Fibroblast of upper back skin (primary cell): ENCODE data around the gene TGFB1I1.
"Not testable (repeated sequence)": the region's sequence is repeated elsewhere in the genome, so short reads cannot be mapped to it uniquely, and the experiment has no call there.

Experiments
- DNase-seq: peaks from one replicate; pipeline ENCODE4 v3.0.0-alpha.2; 2013

The TGFB1I1 gene

GRCh38 chr16:31471875-31472708 is at the start of gene TGFB1I1:
Gene TGFB1I1, plus strand, starts transcription at chr16:31472152. Its CDS starts 37 bp downstream, at chr16:31472189.
- peak; percentile 92 for DNase-seq

- no peak for DNase-seq
Measured at GRCh38 chr16:31423241-31423640, 48.7 kb upstream of the TGFB1I1 start.

- no peak for DNase-seq
Measured at GRCh38 chr16:31423801-31424200, 48.2 kb upstream of the TGFB1I1 start.

DNA sequence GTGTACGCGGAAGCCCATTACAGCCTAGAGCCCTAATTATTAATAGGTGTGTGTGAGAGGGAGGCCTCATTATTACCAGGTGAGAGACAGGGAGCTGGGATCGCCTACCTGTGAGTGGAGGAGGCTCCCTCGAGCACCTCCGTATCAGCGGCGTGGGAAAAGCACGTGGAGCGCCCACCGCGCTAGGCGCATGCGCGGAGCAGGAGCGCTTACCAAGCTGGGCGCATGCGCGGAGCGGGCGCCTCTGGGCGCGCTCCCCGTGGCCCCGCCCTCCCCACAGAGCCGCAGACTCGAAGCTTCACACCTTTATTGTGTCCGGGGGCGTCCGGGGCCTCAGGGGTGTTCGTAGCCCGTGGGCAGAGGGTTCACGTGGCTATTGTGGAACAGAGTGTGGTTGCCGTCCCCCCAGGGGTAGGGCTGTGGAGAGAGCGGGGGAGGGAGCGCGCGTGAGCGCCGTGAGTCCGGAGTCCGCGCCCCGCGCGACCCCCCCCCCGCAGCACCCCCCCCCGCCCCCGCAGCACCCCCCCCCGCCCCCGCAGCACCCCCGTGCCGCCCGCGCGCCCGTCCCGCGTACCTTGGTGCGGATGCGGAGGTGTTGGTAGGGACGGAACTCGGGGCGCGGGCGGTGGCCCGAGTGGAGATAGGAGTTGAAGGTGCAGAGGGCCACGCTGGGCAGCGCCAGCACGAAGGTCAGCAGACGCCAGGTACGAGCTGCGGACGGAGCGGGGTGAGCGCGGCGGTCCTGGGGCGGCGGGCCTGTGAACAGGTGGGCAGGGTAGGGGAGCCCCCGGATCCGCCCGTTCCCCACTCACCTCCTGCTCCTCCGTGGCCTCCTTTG is 44.3 kb upstream of the TGFB1I1 start:
- DNase-seq: peak; percentile 55

DNA sequence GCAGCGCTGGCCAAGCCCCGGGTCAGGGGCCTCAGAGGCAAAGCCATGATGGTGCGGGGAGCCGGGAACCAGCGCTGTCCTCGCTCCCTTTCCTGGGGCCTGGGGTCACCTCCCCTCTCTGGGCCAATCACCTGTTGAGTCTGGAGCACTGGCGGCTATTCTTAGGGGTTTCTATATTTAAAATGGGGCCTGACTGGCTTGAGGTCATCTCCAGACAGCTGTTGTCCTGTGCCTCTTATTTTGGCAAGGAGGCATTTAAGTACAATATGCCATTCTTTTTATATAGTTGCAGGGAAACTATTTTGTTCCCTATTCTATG is 43.7 kb upstream of the TGFB1I1 start, which contains the start of gene COX6A2:
Gene COX6A2 (minus strand): TSS at position 82 of the 319 bp plus-strand sequence. CDS start 35 bp downstream, at position 47.
- DNase-seq: no peak

GRCh38 chr16:31428638-31429247 is 43.2 kb upstream of the TGFB1I1 start:
- no peak for DNase-seq

DNA sequence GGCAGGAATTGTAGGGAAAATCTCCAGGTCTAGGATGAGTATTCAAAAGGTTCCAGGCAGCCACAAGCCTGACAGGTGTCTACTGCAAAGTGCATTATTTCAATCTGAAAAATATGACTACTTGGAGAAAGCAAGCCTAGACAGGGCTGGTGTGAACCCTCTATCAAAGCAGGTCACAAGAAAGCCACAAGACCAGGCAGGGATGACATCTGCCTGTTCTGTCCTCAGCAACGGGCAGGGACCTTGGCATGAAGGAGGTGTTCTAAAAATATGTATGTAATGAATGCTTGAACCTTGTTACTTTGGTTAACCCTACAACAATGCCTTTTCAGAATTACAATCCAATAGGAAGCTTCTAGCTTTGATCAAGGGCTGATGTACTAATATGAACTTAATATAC is 42.6 kb upstream of the TGFB1I1 start:
- DNase-seq: no peak

DNA sequence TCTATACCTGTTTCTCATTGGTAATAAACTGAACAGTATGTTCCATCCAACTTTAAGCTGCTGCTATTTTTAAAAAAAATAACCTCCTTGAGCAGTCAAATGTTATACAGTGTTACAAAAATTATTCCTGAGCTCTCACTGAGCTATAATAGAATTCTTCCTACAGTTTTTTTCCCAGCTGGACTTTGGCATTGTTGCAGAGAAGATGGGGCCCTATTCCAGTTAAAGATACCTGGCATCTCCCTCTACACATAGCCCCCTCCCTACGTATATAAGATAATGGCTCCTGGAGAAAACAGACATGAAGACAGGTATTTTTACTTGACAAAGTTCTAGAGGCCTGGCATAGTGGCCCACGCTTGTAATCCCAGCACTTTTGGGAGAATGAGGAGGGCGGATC is 42.2 kb upstream of the TGFB1I1 start:
- DNase-seq: no peak

DNA sequence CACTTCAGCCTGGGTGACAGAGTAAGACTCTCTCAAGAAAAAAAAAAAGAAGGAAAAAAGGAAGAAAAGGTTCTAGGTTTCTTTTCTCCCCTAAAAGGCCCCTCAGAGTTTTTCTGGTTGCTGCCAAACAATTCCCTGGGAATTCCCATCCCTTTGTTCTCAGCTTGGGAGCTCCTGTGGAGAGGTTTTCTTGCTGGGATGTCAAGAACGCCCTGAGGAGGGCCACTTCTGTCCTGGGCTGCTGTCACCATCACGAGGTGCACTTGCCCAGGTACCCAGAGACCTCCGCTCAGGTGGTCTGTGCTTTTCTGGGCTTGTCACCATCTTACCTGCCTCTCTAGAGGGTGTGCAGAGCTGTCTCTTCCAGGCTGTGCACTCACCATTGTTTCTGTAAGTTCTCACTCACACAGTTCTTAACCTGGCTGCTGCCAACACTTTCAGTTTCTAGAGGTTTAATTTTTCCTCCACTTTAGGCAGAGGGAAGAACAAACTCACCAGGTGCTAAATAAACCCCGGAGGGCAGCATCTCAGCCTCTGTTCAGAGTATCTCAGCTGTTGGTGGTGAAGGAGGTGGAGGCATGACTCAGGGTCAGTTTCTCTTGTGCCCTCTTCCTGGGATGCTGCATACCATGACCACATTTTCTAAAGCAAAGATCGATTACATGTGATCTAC is 41.4 kb upstream of the TGFB1I1 start:
- DNase-seq: no peak

- no peak for DNase-seq
Measured at GRCh38 chr16:31435341-31436220, 36.4 kb upstream of the TGFB1I1 start.

DNA sequence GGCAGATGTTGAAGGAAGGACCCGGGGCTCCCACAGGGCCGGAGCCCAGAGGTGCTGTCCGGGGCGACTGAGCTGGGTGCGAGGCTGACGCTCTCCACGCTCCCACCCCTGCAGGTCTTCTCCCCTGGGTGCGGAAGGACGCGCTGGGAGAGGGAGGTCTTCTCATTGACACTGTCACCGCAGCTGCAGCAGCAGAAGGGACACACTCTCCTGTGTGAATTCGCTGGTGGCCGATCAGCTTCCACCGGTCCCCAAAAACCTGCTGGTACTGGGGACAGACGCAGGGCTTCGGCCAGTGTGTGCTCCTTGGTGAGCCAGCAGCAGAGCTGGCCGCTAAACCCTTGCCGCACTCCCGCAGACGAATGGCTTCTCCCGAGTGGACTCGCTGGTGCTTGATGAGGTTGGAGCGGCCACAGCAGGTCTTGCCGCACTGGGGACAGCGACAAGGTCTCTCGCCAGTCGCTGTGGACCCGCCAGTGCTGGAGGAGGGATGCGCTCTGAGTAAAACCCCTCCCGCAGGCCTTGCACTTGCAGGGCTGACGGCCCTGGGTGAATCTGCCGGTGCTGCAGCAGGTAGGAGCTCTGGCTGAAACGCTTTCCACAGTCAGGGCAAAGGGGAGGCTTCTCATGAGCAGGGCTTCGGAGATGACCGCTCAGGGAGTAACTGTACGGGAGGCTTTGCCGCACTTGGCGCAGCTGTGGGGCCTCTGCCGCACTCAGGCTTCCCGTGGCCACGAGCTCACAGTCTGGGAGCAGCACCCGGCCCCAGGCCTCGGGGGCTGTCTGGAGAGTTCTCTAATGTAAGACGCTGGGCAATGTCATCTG is 35.5 kb upstream of the TGFB1I1 start:
- DNase-seq: no peak

DNA sequence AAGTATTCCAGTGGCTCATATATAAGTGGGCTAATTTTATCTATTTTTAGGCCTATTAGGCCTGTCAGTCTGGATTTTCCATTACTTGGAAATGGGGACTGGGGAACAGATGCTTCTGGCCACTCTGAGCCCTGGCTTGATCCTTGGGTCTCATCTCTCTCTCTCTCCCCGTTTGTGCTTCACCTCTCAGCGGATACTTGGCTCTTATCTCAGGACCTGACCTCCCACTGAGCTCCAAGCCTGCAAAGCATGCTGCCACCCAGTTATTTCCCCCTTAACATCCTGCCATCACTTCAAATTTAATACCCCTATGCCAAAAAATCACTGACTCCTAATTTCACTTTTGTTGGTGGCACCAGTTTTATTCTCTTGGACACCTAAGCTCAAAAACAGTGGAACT is 33.5 kb upstream of the TGFB1I1 start:
- DNase-seq: no peak

GRCh38 chr16:31439023-31439422 is 32.9 kb upstream of the TGFB1I1 start:
- DNase-seq: not testable (repeated sequence)

DNA sequence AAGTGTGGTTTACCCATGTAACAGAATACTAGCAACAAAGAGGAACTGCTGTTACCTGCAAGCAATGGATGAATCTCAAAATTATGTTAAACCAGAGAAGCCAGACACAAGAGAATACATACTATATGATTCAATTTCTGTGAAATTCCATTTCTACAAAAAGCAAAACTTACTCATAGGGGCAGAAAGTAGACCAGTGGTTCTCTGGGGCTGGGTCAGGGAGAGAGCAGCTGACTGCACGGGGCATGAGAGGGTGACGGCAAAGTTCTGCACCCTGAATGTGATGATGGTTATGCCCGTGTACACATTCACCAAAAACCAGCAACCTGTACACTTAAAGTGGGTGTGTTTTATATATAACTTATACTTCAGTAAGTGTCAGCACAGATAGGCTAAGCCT is 32.4 kb upstream of the TGFB1I1 start:
- no peak for DNase-seq

GRCh38 chr16:31440516-31441184 is 31.3 kb upstream of the TGFB1I1 start:
- peak; percentile 38 for DNase-seq

- DNase-seq: no peak
Measured at GRCh38 chr16:31441956-31442355, 30.0 kb upstream of the TGFB1I1 start.

- not testable (repeated sequence) for DNase-seq
Measured at GRCh38 chr16:31445931-31446330, 26.0 kb upstream of the TGFB1I1 start.

GRCh38 chr16:31451201-31451600 is 20.8 kb upstream of the TGFB1I1 start:
- DNase-seq: no peak

DNA sequence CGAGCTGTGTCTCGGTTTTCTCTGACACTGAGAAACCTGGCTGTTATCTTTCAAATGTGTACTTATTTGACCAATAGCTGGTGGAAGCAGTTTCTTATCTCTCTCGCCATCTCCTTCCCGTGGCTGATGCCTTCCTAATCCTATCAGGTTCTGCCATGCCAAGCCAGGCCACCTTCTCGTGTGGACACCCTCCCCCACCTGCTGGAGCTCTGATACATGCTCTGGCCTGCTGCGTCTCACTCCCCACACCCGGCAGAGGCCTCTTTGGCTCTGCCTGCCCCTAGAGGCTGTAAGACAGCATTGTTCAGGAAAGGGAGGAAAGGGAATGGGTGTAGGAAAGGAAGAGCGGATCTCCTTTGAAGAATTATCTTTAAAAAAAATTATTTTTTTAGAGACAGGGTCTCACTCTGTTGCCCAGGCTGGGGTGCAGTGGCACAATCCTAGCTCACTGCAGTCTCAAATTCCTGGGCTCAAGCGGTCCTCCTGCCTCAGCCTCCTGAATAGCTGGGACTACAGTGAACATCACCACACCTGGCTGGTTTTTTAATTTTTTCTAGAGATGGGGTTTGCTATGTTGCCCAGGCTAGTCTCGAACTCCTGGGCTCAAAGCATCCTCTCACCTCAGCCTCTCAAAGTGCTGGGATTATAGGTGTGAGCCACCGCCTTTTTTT is 20.1 kb upstream of the TGFB1I1 start:
- peak; percentile 76 for DNase-seq

GRCh38 chr16:31452631-31453106 is 19.3 kb upstream of the TGFB1I1 start:
- peak; percentile 92 for DNase-seq
